Transverse colon (tissue), 4 donors: ENCODE data around the gene GLIPR2. TPM values are rescaled to one million over a fixed set of nuclear protein-coding genes. Genes with fewer than 3 reads are reported as not detected.

Experiments
- DNase-seq: peaks from one replicate; pipeline ENCODE4 v3.0.0-alpha.2; 2019
- H3K27ac ChIP-seq, 4 donors: fragments of 200-600 bp; sonication (generic); 2 replicates each; pipeline ENCODE4 v1.5.1; 2016 to 2018; ENCODE audit warnings: inconsistent platforms in 4 of 4
- H3K27me3 ChIP-seq: fragments of 200-600 bp; sonication (generic); 2 replicates; pipeline ENCODE4 v1.5.1; 2017; ENCODE audit warnings: inconsistent platforms
- H3K36me3 ChIP-seq, 4 donors: fragments of 200-600 bp; sonication (generic); 2 replicates each; pipeline ENCODE4 v1.5.1; 2017 to 2019; ENCODE audit warnings: inconsistent platforms in 4 of 4
- H3K4me1 ChIP-seq, 4 donors: fragments of 200-600 bp; sonication (generic); 2 replicates each; pipeline ENCODE4 v1.5.1; 2017 to 2020; ENCODE audit warnings: inconsistent platforms in 4 of 4
- H3K4me3 ChIP-seq, 4 donors: fragments of 200-600 bp; sonication (generic); 1 replicate in 1 of 4; 2 replicates in 3 of 4; pipeline versions ENCODE4 v1.5.1 to v1.6.1; 2017 to 2019; ENCODE audit warnings: inconsistent platforms in 4 of 4
- H3K9me3 ChIP-seq, 2 donors: fragments of 200-600 bp; sonication (generic); 2 replicates each; pipeline ENCODE4 v1.5.1; 2017 to 2019; ENCODE audit warnings: inconsistent platforms in 2 of 2
- EP300 ChIP-seq: sonication (generic); formaldehyde crosslinking; IDR thresholded peaks from one replicate; pipeline ENCODE4 v1.6.1; 2017; ENCODE audit warnings: antibody characterized with exemption, low read depth
- POLR2A ChIP-seq: fragments of 450-650 bp; IDR thresholded peaks from one replicate; pipeline ENCODE4 v1.6.1; 2016; ENCODE audit warnings: antibody characterized with exemption, mild to moderate bottlenecking, moderate library complexity
- POLR2AphosphoS5 ChIP-seq, 3 donors: sonication (generic); formaldehyde crosslinking; IDR thresholded peaks; one replicate each; pipeline ENCODE4 v1.6.1; 2016; ENCODE audit warnings: antibody characterized with exemption in 3 of 3
- WGBS, 2 donors: methylation state at CpG; one replicate each; pipeline ENCODE4 v1.1.5; 2018; ENCODE audit warnings: low coverage in 1 of 2; 5-methylcytosine and 5-hydroxymethylcytosine counted together
- in situ Hi-C, 4 donors: fragments of 200-750 bp; cut with MboI; loops; one replicate each; pipeline versions ENCODE4 v1.15.0 to v1.15.1; 2017; ENCODE audit warnings: low sequenced_read_pairs in 3 of 4, low pct_ligation_motif_present in 1 of 4, low pct_unique_long_range_greater_than_20kb in 1 of 4
- intact Hi-C: fragments of 100-400 bp; cut with DNase I; formaldehyde crosslinking; loops from one replicate; pipeline ENCODE4 v1.15.1; 2023; ENCODE audit warnings: low total_unique reads
- total RNA-seq, 4 donors: library from RNA; depleted of rRNA; stranded (reverse); fragments of >200 nt; gene quantifications; one replicate each; pipeline ENCODE4 v1.1.0, GENCODE V29; 2016
- TF ChIP-seq, protein P1 (sequence below), 5 experiments: fragments of 200-600 bp in 3 of 5; fragments of 450-650 bp in 2 of 5; sonication (generic) in 3 of 5; IDR thresholded peaks; 1 replicate in 2 of 5; 2 replicates in 3 of 5; pipeline ENCODE4 v1.5.1; 2016 to 2017; ENCODE audit warnings: antibody characterized with exemption in 5 of 5, inconsistent platforms in 3 of 5, mild to moderate bottlenecking in 2 of 5, moderate library complexity in 1 of 5

GLIPR2 gene
- total RNA-seq, 4 donors from 2014 or later: 9.7 to 40.4 (median 26.7) TPM

- Histone ChIP-seq H3K4me3 (no peak overlapping the region), H3K27ac (no peak overlapping the region), H3K4me1 (no peaks in the 10 kb centered on the region), H3K27me3 (no peaks in the 10 kb centered on the region), H3K9me3 (no peaks in the 10 kb centered on the region), H3K36me3 (no peaks in the 10 kb centered on the region)
- DNase-seq: no peak
- 96% methylated on average over 2 of the region's 2 CpGs; no CpG with 5 or more reads in 1 of the 2 donors for WGBS, 2 donors
- intact Hi-C loops (no loop called here), in situ Hi-C loops (no loop called here)
- TF ChIP-seq POLR2A (no peak), EP300 (no peak), POLR2AphosphoS5 (IDR thresholded peaks at IDR 0.05) (no peak)
- TF ChIP-seq, protein P1, sequence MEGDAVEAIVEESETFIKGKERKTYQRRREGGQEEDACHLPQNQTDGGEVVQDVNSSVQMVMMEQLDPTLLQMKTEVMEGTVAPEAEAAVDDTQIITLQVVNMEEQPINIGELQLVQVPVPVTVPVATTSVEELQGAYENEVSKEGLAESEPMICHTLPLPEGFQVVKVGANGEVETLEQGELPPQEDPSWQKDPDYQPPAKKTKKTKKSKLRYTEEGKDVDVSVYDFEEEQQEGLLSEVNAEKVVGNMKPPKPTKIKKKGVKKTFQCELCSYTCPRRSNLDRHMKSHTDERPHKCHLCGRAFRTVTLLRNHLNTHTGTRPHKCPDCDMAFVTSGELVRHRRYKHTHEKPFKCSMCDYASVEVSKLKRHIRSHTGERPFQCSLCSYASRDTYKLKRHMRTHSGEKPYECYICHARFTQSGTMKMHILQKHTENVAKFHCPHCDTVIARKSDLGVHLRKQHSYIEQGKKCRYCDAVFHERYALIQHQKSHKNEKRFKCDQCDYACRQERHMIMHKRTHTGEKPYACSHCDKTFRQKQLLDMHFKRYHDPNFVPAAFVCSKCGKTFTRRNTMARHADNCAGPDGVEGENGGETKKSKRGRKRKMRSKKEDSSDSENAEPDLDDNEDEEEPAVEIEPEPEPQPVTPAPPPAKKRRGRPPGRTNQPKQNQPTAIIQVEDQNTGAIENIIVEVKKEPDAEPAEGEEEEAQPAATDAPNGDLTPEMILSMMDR (IDR thresholded peaks at IDR 0.05): no peak
Observed at GRCh38 chr9:36118201-36118600, 18.3 kb upstream of the GLIPR2 start.

- no peaks in the 10 kb centered on the region for H3K36me3 ChIP-seq
- WGBS, 2 donors: 88% methylated on average over 15 of the region's 15 CpGs; no CpG with 5 or more reads in 1 of the 2 donors
- H3K4me3 ChIP-seq: no peak overlapping the region
- intact Hi-C loops (no loop called here), in situ Hi-C loops (no loop called here)
- no peak overlapping the region for H3K27ac ChIP-seq
- no peaks in the 10 kb centered on the region for H3K27me3 ChIP-seq
- DNase-seq: no peak
- no peaks in the 10 kb centered on the region for H3K9me3 ChIP-seq
- TF ChIP-seq, protein P1 (IDR thresholded peaks at IDR 0.05): no peak
- TF ChIP-seq POLR2AphosphoS5 (IDR thresholded peaks at IDR 0.05) (no peak), EP300 (no peak), POLR2A (no peak)
- no peaks in the 10 kb centered on the region for H3K4me1 ChIP-seq
Observed at GRCh38 chr9:36118706-36119105, 17.8 kb upstream of the GLIPR2 start.

- Histone ChIP-seq H3K4me3 (no peak overlapping the region), H3K27ac (no peak overlapping the region), H3K27me3 (no peaks in the 10 kb centered on the region), H3K36me3 (no peaks in the 10 kb centered on the region), H3K9me3 (no peaks in the 10 kb centered on the region), H3K4me1 (peaks cover 0 to 1% (median 0%) of the 10 kb centered on the region in 4 donors)
- intact Hi-C loops (no loop called here), in situ Hi-C loops (no loop called here)
- 49 to 75% methylated on average over 7 of the region's 7 CpGs for WGBS, 2 donors
- DNase-seq: no peak
- TF ChIP-seq POLR2AphosphoS5 (IDR thresholded peaks at IDR 0.05): no peak
- TF ChIP-seq EP300: no peak
- TF ChIP-seq, protein P1 (IDR thresholded peaks at IDR 0.05): no peak
- TF ChIP-seq POLR2A: no peak
Observed at GRCh38 chr9:36119476-36119875, 17.1 kb upstream of the GLIPR2 start.

DNA sequence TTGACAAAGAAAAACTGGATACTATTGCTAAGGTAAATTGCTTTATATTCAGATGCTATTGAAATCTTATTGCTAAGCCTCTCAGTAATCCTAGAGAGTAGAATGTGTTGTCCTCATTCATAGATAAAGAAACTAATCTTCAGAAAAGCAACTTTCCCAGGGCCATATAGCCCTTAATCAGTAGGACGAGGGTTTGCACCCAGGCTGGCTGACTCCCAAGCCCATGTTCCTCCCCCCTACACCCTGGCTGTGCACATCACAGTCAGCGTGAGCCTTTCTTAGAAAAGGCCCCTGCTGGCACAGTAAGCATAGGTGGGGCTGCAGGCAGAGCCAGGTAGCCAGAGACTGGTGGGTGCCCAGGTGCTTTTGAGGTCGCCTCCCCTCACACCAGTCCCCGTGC lies 15.8 kb upstream of the GLIPR2 start:
- no peak overlapping the region for H3K4me3 ChIP-seq
- H3K36me3 ChIP-seq: no peaks in the 10 kb centered on the region
- no peaks in the 10 kb centered on the region for H3K9me3 ChIP-seq
- in situ Hi-C loops: no loop called here
- peaks cover 0 to 14% (median 10%) of the 10 kb centered on the region in 4 donors for H3K4me1 ChIP-seq
- DNase-seq: no peak
- H3K27me3 ChIP-seq: no peaks in the 10 kb centered on the region
- intact Hi-C loops: no loop called here
- no peak for TF ChIP-seq POLR2A
- TF ChIP-seq POLR2AphosphoS5 (IDR thresholded peaks at IDR 0.05): no peak
- TF ChIP-seq, protein P1 (IDR thresholded peaks at IDR 0.05): no peak
- no peak for TF ChIP-seq EP300
- no peak overlapping the region for H3K27ac ChIP-seq
- WGBS, 2 donors: 50 to 69% methylated on average over 1 to 4 of the region's 4 CpGs
